ENCODE measurements around the gene RHOT2.

The RHOT2 gene

DNA sequence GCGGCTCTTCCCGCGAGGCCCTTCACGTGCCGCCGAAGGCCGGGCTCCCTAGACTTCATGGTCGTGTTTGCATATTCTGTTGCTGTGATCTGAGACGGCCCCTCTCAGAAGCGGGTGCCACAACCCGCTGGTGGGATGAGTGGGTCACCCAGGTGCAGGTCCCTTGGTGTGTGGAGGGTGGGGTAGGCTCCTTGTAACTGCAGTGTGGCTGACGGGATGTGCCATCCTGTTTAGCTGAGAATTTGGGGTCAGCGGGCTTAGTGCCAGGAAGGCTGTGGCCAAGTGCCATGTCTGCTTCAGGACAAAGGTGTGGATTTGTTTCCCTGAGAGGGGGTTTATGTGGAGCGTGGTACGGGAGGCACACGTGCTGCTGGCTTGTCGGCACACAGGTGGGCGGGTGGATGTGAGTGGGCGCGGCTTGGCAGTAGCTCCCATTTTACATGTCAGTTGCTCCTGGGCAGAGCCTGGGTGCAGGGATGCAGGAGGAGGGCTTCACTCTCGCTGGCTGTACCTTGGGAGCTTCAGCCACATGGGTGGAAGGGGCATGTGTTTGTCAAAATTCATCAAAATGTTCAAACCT, 46.3 kb upstream of the RHOT2 start:
- H3K4me2 ChIP-seq (ENCODE audit: insufficient read depth, low read length, poor library complexity, severe bottlenecking) = no peak overlapping the region
- H4K8ac ChIP-seq (ENCODE audit: low read depth, low read length) = no peak overlapping the region
- no peak overlapping the region for H3K27ac ChIP-seq (replicated peaks; ENCODE audit: low read length)
- H3K4me3 ChIP-seq (ENCODE audit: low read length in 2 of 2) = no peak overlapping the region
- H2BK12ac ChIP-seq (ENCODE audit: low read length) = no peak overlapping the region
- no peak overlapping the region for H3K23ac ChIP-seq (ENCODE audit: low read depth, low read length, poor library complexity)
- H2BK15ac ChIP-seq (ENCODE audit: low read length) = no peak overlapping the region
- peak overlapping the region; percentile 71 for H2AK5ac ChIP-seq (ENCODE audit: low read depth, low read length)
- no peaks in the 10 kb centered on the region for H3K27me3 ChIP-seq (ENCODE audit: control insufficient read depth in 3 of 3, insufficient read depth in 3 of 3, low read depth in 1 of 3, low read length in 3 of 3)
- no peak overlapping the region for H3K14ac ChIP-seq (ENCODE audit: low read length)
- no peak overlapping the region for H3K4ac ChIP-seq (ENCODE audit: low read length)
- H2BK5ac ChIP-seq (ENCODE audit: low read length) = no peak overlapping the region
- H3K9me3 ChIP-seq (replicated peaks in 1 of 2; ENCODE audit: control insufficient read depth in 2 of 2, insufficient read depth in 1 of 2, low read depth in 1 of 2, low read length in 2 of 2) = no peaks in the 10 kb centered on the region
- H2AFZ ChIP-seq (ENCODE audit: low read length) = no peak overlapping the region
- peak overlapping the region; percentile 38 for H3K9ac ChIP-seq (ENCODE audit: low read depth, low read length, poor library complexity)
- H3K79me1 ChIP-seq (ENCODE audit: low read depth, low read length) = peaks cover 12% of the 10 kb centered on the region
- H3K4me1 ChIP-seq (ENCODE audit: control insufficient read depth in 2 of 2, insufficient read depth in 1 of 2, low read depth in 1 of 2, low read length in 2 of 2) = peaks cover 0 to 7% of the 10 kb centered on the region in 2 donors
- H4K91ac ChIP-seq (ENCODE audit: low read depth, low read length, poor library complexity) = no peak overlapping the region
- H3K36me3 ChIP-seq (replicated peaks in 1 of 2; ENCODE audit: control insufficient read depth in 2 of 2, insufficient read depth in 2 of 2, low read length in 2 of 2) = peaks cover 0 to 15% of the 10 kb centered on the region in 2 donors
- no peak overlapping the region for H2BK120ac ChIP-seq (ENCODE audit: low read depth, low read length)
- H3K18ac ChIP-seq (ENCODE audit: low read length) = peak overlapping the region; percentile 57
- DNase-seq (ENCODE audit: low spot score) = no peak
- WGBS, 2 donors (ENCODE audit: extremely low coverage in 2 of 2, insufficient read length in 2 of 2, insufficient replicate concordance in 1 of 2) = no CpG with 5 or more reads among the region's 21 CpGs

DNA sequence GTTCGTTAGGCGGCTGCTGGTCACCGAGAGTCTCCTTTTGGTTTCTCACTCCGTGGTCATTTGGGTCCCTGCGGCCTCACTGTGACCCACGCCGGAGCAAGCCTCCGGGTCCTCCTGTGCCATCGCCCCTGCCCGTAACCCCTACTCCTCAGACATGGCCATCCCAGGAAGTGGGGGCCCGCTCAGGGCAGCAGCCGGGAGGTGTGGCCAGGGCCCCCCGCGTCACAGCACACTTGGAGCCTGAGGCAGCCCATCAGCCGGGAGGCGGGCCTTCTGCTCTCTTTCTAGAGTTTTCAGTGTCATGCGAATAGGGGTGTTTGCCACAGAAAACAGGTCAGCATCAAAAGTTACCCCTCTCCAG, 45.0 kb upstream of the RHOT2 start:
- peaks cover 3 to 26% of the 10 kb centered on the region in 2 donors for H3K36me3 ChIP-seq (replicated peaks in 1 of 2; ENCODE audit: control insufficient read depth in 2 of 2, insufficient read depth in 2 of 2, low read length in 2 of 2)
- no peak overlapping the region for H2BK5ac ChIP-seq (ENCODE audit: low read length)
- peak overlapping the region; percentile 52 for H2AK5ac ChIP-seq (ENCODE audit: low read depth, low read length)
- H3K4ac ChIP-seq (ENCODE audit: low read length) = no peak overlapping the region
- no peak overlapping the region for H3K14ac ChIP-seq (ENCODE audit: low read length)
- no peak overlapping the region for H2BK120ac ChIP-seq (ENCODE audit: low read depth, low read length)
- no peak overlapping the region for H4K91ac ChIP-seq (ENCODE audit: low read depth, low read length, poor library complexity)
- H4K8ac ChIP-seq (ENCODE audit: low read depth, low read length) = no peak overlapping the region
- H3K4me3 ChIP-seq (ENCODE audit: low read length in 2 of 2) = no peak overlapping the region
- no peak overlapping the region for H3K27ac ChIP-seq (replicated peaks; ENCODE audit: low read length)
- peaks cover 9% of the 10 kb centered on the region for H3K79me1 ChIP-seq (ENCODE audit: low read depth, low read length)
- peak overlapping the region; percentile 17 for H3K23ac ChIP-seq (ENCODE audit: low read depth, low read length, poor library complexity)
- H3K18ac ChIP-seq (ENCODE audit: low read length) = peak overlapping the region; percentile 5
- H2BK15ac ChIP-seq (ENCODE audit: low read length) = no peak overlapping the region
- no CpG with 5 or more reads among the region's 17 CpGs for WGBS, 2 donors (ENCODE audit: extremely low coverage in 2 of 2, insufficient read length in 2 of 2, insufficient replicate concordance in 1 of 2)
- H3K9ac ChIP-seq (ENCODE audit: low read depth, low read length, poor library complexity) = no peak overlapping the region
- H2AFZ ChIP-seq (ENCODE audit: low read length) = no peak overlapping the region
- H3K4me1 ChIP-seq (ENCODE audit: control insufficient read depth in 2 of 2, insufficient read depth in 1 of 2, low read depth in 1 of 2, low read length in 2 of 2) = peaks cover 0 to 7% of the 10 kb centered on the region in 2 donors
- no peak overlapping the region for H2BK12ac ChIP-seq (ENCODE audit: low read length)
- no peak for DNase-seq (ENCODE audit: low spot score)
- no peak overlapping the region for H3K4me2 ChIP-seq (ENCODE audit: insufficient read depth, low read length, poor library complexity, severe bottlenecking)
- H3K9me3 ChIP-seq (replicated peaks in 1 of 2; ENCODE audit: control insufficient read depth in 2 of 2, insufficient read depth in 1 of 2, low read depth in 1 of 2, low read length in 2 of 2) = no peaks in the 10 kb centered on the region
- H3K27me3 ChIP-seq (ENCODE audit: control insufficient read depth in 3 of 3, insufficient read depth in 3 of 3, low read depth in 1 of 3, low read length in 3 of 3) = no peaks in the 10 kb centered on the region

DNA sequence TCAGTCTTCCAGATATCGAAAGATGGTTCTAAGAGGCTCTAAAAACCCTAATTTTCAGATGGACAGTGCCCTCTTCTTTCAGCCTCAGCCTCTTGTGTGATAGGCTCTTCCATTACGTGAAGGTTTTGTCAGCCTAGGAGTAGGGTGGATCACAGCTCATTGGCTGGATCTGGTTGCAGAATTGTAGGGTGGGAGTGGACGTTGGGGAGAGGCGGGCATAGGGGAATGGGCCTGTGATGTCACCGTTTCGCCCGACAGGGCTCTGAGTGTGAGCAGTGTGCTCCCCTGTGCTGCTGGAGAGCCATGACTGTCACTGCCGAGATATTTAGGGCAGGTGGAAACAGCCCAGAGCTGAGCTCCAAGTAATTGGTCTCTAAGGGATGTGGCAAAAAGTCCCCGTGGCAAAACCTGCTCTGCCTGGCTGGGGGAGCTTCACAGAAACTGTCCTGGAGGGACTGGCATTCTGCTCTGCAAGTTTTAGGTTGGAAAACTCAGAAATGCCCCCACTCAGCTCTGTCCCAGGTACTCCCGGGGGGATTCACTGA, 43.3 kb upstream of the RHOT2 start:
- no peak overlapping the region for H2BK12ac ChIP-seq (ENCODE audit: low read length)
- H3K27ac ChIP-seq (replicated peaks; ENCODE audit: low read length) = no peak overlapping the region
- H2BK120ac ChIP-seq (ENCODE audit: low read depth, low read length) = no peak overlapping the region
- no peak overlapping the region for H3K4me3 ChIP-seq (ENCODE audit: low read length in 2 of 2)
- no CpG with 5 or more reads among the region's 10 CpGs for WGBS, 2 donors (ENCODE audit: extremely low coverage in 2 of 2, insufficient read length in 2 of 2, insufficient replicate concordance in 1 of 2)
- DNase-seq (ENCODE audit: low spot score) = no peak
- H4K8ac ChIP-seq (ENCODE audit: low read depth, low read length) = no peak overlapping the region
- peaks cover 16 to 19% of the 10 kb centered on the region in 2 donors for H3K4me1 ChIP-seq (ENCODE audit: control insufficient read depth in 2 of 2, insufficient read depth in 1 of 2, low read depth in 1 of 2, low read length in 2 of 2)
- peak overlapping the region; percentile 52 for H2AK5ac ChIP-seq (ENCODE audit: low read depth, low read length)
- H3K9ac ChIP-seq (ENCODE audit: low read depth, low read length, poor library complexity) = no peak overlapping the region
- peaks cover 8% of the 10 kb centered on the region for H3K79me1 ChIP-seq (ENCODE audit: low read depth, low read length)
- no peak overlapping the region for H3K14ac ChIP-seq (ENCODE audit: low read length)
- no peak overlapping the region for H3K4ac ChIP-seq (ENCODE audit: low read length)
- H3K9me3 ChIP-seq (replicated peaks in 1 of 2; ENCODE audit: control insufficient read depth in 2 of 2, insufficient read depth in 1 of 2, low read depth in 1 of 2, low read length in 2 of 2) = no peaks in the 10 kb centered on the region
- H2BK15ac ChIP-seq (ENCODE audit: low read length) = no peak overlapping the region
- no peak overlapping the region for H3K4me2 ChIP-seq (ENCODE audit: insufficient read depth, low read length, poor library complexity, severe bottlenecking)
- H3K36me3 ChIP-seq (replicated peaks in 1 of 2; ENCODE audit: control insufficient read depth in 2 of 2, insufficient read depth in 2 of 2, low read length in 2 of 2) = peaks cover 3 to 35% of the 10 kb centered on the region in 2 donors
- no peaks in the 10 kb centered on the region for H3K27me3 ChIP-seq (ENCODE audit: control insufficient read depth in 3 of 3, insufficient read depth in 3 of 3, low read depth in 1 of 3, low read length in 3 of 3)
- H3K23ac ChIP-seq (ENCODE audit: low read depth, low read length, poor library complexity) = no peak overlapping the region
- no peak overlapping the region for H4K91ac ChIP-seq (ENCODE audit: low read depth, low read length, poor library complexity)
- H2BK5ac ChIP-seq (ENCODE audit: low read length) = no peak overlapping the region
- H2AFZ ChIP-seq (ENCODE audit: low read length) = no peak overlapping the region
- H3K18ac ChIP-seq (ENCODE audit: low read length) = peak overlapping the region; percentile 8

DNA sequence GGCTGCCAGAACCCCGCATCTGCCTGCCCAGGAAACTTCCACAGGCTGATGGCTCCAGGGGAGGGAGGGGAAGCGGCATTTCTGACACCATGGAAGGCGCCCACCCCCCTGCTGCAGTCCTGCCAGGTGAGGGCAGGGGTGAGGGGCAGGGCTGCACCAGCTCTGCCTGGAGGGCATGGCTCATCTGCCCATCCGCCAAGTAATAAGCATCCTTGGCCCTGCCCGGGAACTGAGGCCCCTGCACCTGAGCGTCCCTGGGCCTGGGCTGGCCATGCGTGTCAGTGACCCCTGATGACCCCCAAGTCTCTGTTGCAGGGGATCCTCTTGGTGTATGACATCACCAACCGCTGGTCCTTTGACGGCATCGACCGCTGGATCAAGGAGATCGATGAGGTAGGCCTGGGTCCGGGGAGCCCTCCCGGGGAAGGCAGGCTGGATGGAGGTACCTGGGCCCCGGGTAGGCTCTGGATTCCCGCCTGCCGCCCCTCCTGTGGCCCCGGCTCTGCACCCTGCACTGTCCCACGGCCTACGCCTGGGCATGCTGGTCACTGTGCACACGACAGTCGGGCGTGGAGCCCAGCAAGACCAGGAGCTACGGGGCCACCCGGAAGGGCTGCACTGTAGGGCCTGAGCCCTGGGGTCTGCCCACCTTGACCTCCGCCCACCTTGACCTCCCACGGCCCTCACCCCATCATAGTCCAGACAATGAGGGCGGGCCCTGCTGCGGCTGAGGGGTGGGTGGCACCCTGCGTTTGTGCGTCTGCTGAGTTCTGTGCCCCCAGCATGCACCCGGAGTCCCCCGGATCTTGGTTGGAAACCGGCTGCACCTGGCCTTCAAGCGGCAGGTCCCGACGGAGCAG, 42.6 kb upstream of the RHOT2 start:
- peaks cover 20 to 24% of the 10 kb centered on the region in 2 donors for H3K4me1 ChIP-seq (ENCODE audit: control insufficient read depth in 2 of 2, insufficient read depth in 1 of 2, low read depth in 1 of 2, low read length in 2 of 2)
- no peak overlapping the region for H2BK12ac ChIP-seq (ENCODE audit: low read length)
- no CpG with 5 or more reads among the region's 37 CpGs for WGBS, 2 donors (ENCODE audit: extremely low coverage in 2 of 2, insufficient read length in 2 of 2, insufficient replicate concordance in 1 of 2)

More for the DNA sequence above, 42.6 kb upstream of the RHOT2 start:
- peaks cover 8% of the 10 kb centered on the region for H3K79me1 ChIP-seq (ENCODE audit: low read depth, low read length)
- H3K27ac ChIP-seq (replicated peaks; ENCODE audit: low read length) = no peak overlapping the region
- H3K14ac ChIP-seq (ENCODE audit: low read length) = no peak overlapping the region
- H2BK5ac ChIP-seq (ENCODE audit: low read length) = peak overlapping the region; percentile 53
- peaks cover 3 to 35% of the 10 kb centered on the region in 2 donors for H3K36me3 ChIP-seq (replicated peaks in 1 of 2; ENCODE audit: control insufficient read depth in 2 of 2, insufficient read depth in 2 of 2, low read length in 2 of 2)
- no peaks in the 10 kb centered on the region for H3K9me3 ChIP-seq (replicated peaks in 1 of 2; ENCODE audit: control insufficient read depth in 2 of 2, insufficient read depth in 1 of 2, low read depth in 1 of 2, low read length in 2 of 2)
- no peak overlapping the region for H3K4me3 ChIP-seq (ENCODE audit: low read length in 2 of 2)
- DNase-seq (ENCODE audit: low spot score) = no peak
- H3K4me2 ChIP-seq (ENCODE audit: insufficient read depth, low read length, poor library complexity, severe bottlenecking) = no peak overlapping the region
- no peak overlapping the region for H3K18ac ChIP-seq (ENCODE audit: low read length)
- peak overlapping the region; percentile 55 for H3K23ac ChIP-seq (ENCODE audit: low read depth, low read length, poor library complexity)
- H3K27me3 ChIP-seq (ENCODE audit: control insufficient read depth in 3 of 3, insufficient read depth in 3 of 3, low read depth in 1 of 3, low read length in 3 of 3) = no peaks in the 10 kb centered on the region
- no peak overlapping the region for H4K91ac ChIP-seq (ENCODE audit: low read depth, low read length, poor library complexity)
- H2AFZ ChIP-seq (ENCODE audit: low read length) = no peak overlapping the region
- H3K9ac ChIP-seq (ENCODE audit: low read depth, low read length, poor library complexity) = peak overlapping the region; percentile 50
- no peak overlapping the region for H2BK15ac ChIP-seq (ENCODE audit: low read length)
- H2BK120ac ChIP-seq (ENCODE audit: low read depth, low read length) = no peak overlapping the region
- peak overlapping the region; percentile 79 for H2AK5ac ChIP-seq (ENCODE audit: low read depth, low read length)
- no peak overlapping the region for H4K8ac ChIP-seq (ENCODE audit: low read depth, low read length)
- peak overlapping the region; percentile 37 for H3K4ac ChIP-seq (ENCODE audit: low read length)

Data from neuronal stem cell (in vitro differentiated cells).